ENCODE results near the gene CENPM.

The CENPM gene

GRCh38 chr22:41893591-41894375 lies 53.2 kb downstream of the CENPM start:
- DNase-seq, result no peak

GRCh38 chr22:41892721-41893120 lies 54.2 kb downstream of the CENPM start:
- no peak for DNase-seq

GRCh38 chr22:41891407-41891806 lies 55.5 kb downstream of the CENPM start:
- DNase-seq, result no peak

All from fibroblast of skin of back (primary cell).